Heart right ventricle (tissue), 16 donors: Measurements from ENCODE around the gene SEPTIN1. TPM values are rescaled to one million over a fixed set of nuclear protein-coding genes. Genes with fewer than 3 reads are reported as not detected.

Source experiments
- ATAC-seq, 8 donors: fragments of 200-7000 bp; cut with Tn5 transposase; one replicate each; pipeline ENCODE4 v1.9.1; 2020; ENCODE audit warnings: mild to moderate bottlenecking in 8 of 8, moderate library complexity in 8 of 8, moderate number of reproducible peaks in 1 of 8
- DNase-seq, 2 donors: peaks; one replicate each; pipeline ENCODE4 v3.0.0-alpha.2; 2020
- H3K27ac ChIP-seq, 10 donors: fragments of 200-600 bp; sonication (generic) in 2 of 10; one replicate each; pipeline versions ENCODE4 v1.5.0 to v1.8.0; 2020 to 2022; ENCODE audit warnings: mild to moderate bottlenecking in 3 of 10
- H3K27me3 ChIP-seq, 7 donors: fragments of 200-600 bp; one replicate each; pipeline ENCODE4 v1.8.0; 2021 to 2022; ENCODE audit warnings: mild to moderate bottlenecking in 2 of 7
- H3K36me3 ChIP-seq, 9 donors: fragments of 200-600 bp; sonication (generic) in 1 of 9; one replicate each; pipeline versions ENCODE4 v1.5.0 to v1.8.0; 2020 to 2022; ENCODE audit warnings: mild to moderate bottlenecking in 2 of 9
- H3K4me1 ChIP-seq, 9 donors: fragments of 200-600 bp; sonication (generic) in 1 of 9; one replicate each; pipeline versions ENCODE4 v1.5.0 to v1.8.0; 2020 to 2022; ENCODE audit warnings: mild to moderate bottlenecking in 4 of 9
- H3K4me3 ChIP-seq, 10 donors: fragments of 200-600 bp; sonication (generic) in 2 of 10; one replicate each; pipeline versions ENCODE4 v1.5.0 to v1.8.0; 2020 to 2022; ENCODE audit warnings: mild to moderate bottlenecking in 7 of 10, moderate library complexity in 2 of 10
- H3K9me3 ChIP-seq, 11 donors: fragments of 200-600 bp in 10 of 11; sonication (generic) in 2 of 11; one replicate each; pipeline versions ENCODE4 v1.5.0 to v1.8.0; 2013 to 2022; ENCODE audit warnings: mild to moderate bottlenecking in 2 of 11, control low read depth in 1 of 11, moderate library complexity in 1 of 11
- WGBS, 2 donors: extraction: QIAGEN DNeasy Blood & Tissue Kit; methylation state at CpG; one replicate each; pipeline ENCODE4 v1.1.7; 2013; ENCODE audit warnings: inconsistent platforms in 1 of 2; 5-methylcytosine and 5-hydroxymethylcytosine counted together
- intact Hi-C, 10 donors: fragments of 100-400 bp; cut with DNase I; formaldehyde crosslinking; loops; one replicate each; pipeline versions ENCODE4 v1.11.1 to v1.14.2; 2022
- polyA plus RNA-seq, 2 donors: library from polyadenylated mRNA; stranded (reverse); fragments of 200-250 nt; gene quantifications; one replicate each; pipeline ENCODE4 v1.2.3, GENCODE V29; 2013
- total RNA-seq, 10 donors: library from RNA; stranded (reverse); fragmentation: NEBNext Ultra II Directional in 3 of 10; extraction: Animal tissue kit (Norgen Biotek cat#: 25700) in 3 of 10; gene quantifications; one replicate each; pipeline versions ENCODE4 v1.2.1 to v1.2.4, GENCODE V29; 2021 to 2023
- TF ChIP-seq, protein P1 (sequence below), 9 donors: fragments of 200-600 bp; sonication (generic) in 2 of 9; IDR thresholded peaks; one replicate each; pipeline versions ENCODE4 v1.5.0 to v1.8.0; 2021 to 2022; ENCODE audit warnings: antibody characterized with exemption in 9 of 9, mild to moderate bottlenecking in 5 of 9, moderate library complexity in 1 of 9
- donor health status: Arrhythmogenic right ventricular cardiomyopathy.
- donor health status: ischemic (EF 13 %, LVEDD 7.1; RV severe dilation, severe dysfunction).
- donor health status: healthy with polysubstance abuse.
- donor health status: DM: no; HTN: yes; CAD: no.
- donor health status: DM: no; HTN: no; CAD: no.
- donor health status: ischemic (EF 25% LVEDD 6.9; RV normal size, moderate dysfunction).
- donor health status: ischemic (EF 25% LVEDD 5.7; RV mildly dilated, moderate dysfunction).
- donor health status: healthy.
- donor health status: DM: yes; HTN: yes; CAD: no.
- donor health status: Ischemic cardiomyopathy.
- donor health status: ischemic (EF 35%, LVEDD 5.7; RV mildly dilated, moderate dysfunction).
- donor health status: nonischemic (EF 11% LVEDD 7.7; RV severe dilation, severe dysfunction).
- donor health status: DM: yes; HTN: yes; CAD: no.
- donor health status: PGD.
- donor health status: ischemic (EF 29% LVEDD 5.4; RV normal size, mild dysfunction).
- donor health status: nonischemic (EF 23%, LVEDD 6.1; RV moderate dilation, normal function).

The SEPTIN1 gene
- total and polyA plus RNA-seq, 12 donors = 0.78 to 6.8 (median 1.4) TPM

DNA sequence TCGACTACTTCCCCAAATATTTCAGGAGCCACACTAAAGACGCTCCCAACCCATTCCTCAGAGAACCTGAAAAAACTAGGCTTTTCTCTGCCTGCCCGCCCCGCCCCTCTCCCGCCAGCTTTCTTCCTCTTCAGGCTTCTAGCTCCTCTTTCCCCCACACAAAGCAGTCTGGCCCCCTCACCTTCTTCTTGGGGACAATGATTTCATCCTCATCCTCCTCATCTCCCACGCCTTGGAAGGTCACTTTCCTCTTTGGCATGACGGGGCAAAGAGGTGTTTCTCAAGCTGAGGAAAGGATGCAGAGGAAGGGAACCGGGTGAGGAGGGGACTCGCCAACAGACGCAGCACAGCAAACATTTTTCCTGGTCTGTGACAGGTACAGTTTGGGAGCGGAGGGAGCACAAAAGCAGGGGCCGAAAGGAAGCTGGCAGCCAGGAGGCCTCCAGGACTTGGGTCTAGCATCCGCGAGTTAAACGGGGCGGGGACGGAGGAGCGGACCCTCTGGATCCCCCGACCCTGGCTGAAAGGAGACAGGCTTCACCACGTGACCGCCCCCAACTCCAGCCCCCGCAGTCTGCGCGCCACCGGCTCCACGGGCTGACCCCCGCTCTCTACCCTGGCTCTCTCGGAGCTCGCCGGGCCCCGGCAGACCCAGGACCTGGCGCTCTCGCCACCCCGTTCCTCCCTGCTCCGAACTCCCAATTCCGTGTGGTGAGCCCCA lies 27.8 kb downstream of the SEPTIN1 start:
- Histone ChIP-seq H3K27me3 (no peaks in the 10 kb centered on the region), H3K36me3 (peaks cover 0 to 74% (median 38%) of the 10 kb centered on the region in 9 donors), H3K27ac (peak overlapping the region; percentile 2 to 99 (median 97)), H3K9me3 (no peaks in the 10 kb centered on the region), H3K4me1 (peaks cover 26 to 51% (median 40%) of the 10 kb centered on the region in 9 donors), H3K4me3 (peak overlapping the region; percentile 47 to 99 (median 82))
- peak; percentile 10 to 37 (median 28) for ATAC-seq
- no peak for DNase-seq
- TF ChIP-seq, protein P1, sequence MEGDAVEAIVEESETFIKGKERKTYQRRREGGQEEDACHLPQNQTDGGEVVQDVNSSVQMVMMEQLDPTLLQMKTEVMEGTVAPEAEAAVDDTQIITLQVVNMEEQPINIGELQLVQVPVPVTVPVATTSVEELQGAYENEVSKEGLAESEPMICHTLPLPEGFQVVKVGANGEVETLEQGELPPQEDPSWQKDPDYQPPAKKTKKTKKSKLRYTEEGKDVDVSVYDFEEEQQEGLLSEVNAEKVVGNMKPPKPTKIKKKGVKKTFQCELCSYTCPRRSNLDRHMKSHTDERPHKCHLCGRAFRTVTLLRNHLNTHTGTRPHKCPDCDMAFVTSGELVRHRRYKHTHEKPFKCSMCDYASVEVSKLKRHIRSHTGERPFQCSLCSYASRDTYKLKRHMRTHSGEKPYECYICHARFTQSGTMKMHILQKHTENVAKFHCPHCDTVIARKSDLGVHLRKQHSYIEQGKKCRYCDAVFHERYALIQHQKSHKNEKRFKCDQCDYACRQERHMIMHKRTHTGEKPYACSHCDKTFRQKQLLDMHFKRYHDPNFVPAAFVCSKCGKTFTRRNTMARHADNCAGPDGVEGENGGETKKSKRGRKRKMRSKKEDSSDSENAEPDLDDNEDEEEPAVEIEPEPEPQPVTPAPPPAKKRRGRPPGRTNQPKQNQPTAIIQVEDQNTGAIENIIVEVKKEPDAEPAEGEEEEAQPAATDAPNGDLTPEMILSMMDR (IDR thresholded peaks at IDR 0.05) = no peak
- intact Hi-C loops = loop anchor here in 3 of 10 donors (5.0 to 10.0 kb wide), 3 partner anchors 43 to 60 kb away; partner anchors contain the start of genes ZNF48 (in 1 of the 3) and ZNF771 (in 1 of the 3)
- 2 to 3% methylated on average over 36 of the region's 36 CpGs for WGBS, 2 donors

DNA sequence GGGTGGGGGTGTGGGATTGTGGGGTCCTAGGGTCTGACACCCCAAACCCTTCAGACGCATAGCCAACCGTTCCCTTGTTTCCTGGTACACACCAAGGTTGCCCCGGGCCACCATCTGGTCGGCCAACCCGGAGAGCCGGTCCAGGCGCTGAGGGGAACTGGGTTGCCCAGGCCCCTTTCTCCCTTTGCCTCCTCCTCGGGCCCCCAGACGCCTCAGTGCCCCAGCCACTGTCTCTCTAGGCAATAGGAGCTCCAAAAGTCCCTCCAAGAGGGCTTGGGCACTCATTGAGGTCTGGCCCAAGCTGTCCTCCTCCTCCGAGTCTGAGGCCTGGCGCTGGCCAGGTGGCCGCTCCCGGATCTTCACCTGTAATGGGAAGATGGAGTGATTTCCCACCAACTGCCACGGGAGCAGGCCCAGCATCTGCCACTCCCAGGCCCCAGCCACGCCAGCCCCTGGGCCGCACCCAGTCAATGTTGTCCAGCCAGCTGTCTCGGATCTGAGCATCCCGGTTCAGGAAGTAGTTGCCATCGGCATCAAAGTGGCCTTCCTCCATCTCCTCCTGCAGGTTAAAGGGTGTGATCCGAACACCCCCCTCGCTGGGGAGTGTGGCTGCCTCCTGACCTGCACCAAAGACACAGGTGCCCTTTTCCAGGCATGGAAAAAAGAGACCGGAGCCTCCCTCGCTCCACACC lies 28.8 kb downstream of the SEPTIN1 start:
- WGBS, 2 donors = 89 to 91% methylated on average over 23 of the region's 23 CpGs
- DNase-seq (no peak), ATAC-seq (no peak)
- Histone ChIP-seq H3K27me3 (no peaks in the 10 kb centered on the region), H3K27ac (peak overlapping the region in 6 of 10 donors; percentile 19 to 99 (median 96)), H3K4me1 (peaks cover 26 to 51% (median 40%) of the 10 kb centered on the region in 9 donors), H3K36me3 (peaks cover 0 to 66% (median 36%) of the 10 kb centered on the region in 9 donors), H3K4me3 (peak overlapping the region in 5 of 10 donors; percentile 74 to 99 (median 83)), H3K9me3 (no peaks in the 10 kb centered on the region)
- intact Hi-C loops = loop anchor here in 2 of 10 donors (10.0 kb wide), 2 partner anchors 51 to 61 kb away; partner anchors contain the start of gene ZNF771 (in 1 of the 2)
- TF ChIP-seq, protein P1 (IDR thresholded peaks at IDR 0.05) = no peak

DNA sequence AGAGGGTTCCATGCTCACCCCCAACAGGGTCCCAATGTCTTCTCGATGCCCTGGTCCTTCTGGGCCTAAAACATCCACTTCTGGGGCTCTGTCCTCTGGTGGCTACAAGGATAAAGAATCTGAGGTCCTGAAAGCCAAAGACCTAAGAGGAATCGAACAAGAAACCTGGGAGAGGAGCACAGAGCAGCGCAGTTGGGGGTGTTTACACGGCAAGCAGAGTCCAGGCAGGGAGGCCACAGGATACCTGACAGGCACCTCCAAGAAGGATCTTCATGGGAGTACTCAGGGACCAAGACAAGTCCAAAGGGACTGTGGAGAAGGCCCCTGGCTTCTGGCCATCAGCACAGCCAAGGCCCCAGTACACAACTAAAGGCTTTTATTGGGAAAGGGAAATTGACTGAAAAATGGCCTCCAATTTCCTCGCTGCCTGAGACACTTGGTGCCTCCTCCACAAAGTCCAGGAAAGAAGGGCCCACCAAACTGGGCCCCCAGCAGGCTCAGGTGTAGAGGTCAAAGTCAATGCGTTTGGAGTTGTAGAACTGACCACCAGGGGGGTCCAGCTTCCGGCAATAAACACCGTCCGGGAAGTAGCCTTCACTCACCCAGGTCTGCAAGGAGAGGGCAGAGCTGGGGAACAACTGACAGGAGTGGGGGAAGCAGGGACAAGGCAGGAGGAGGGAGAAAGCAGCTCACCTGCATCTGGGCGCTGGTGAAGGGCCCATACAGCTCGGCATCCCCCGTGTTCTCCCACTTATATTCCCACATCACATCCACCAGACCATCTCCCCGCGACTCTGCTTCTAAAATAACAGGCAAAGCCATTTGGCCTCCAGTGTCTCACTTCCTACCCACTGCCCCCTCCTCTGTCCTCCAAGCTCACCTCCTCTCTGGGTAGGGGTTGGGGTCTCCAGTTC lies 29.6 kb downstream of the SEPTIN1 start:
- Histone ChIP-seq H3K36me3 (peaks cover 0 to 58% (median 28%) of the 10 kb centered on the region in 9 donors), H3K4me1 (peaks cover 26 to 51% (median 40%) of the 10 kb centered on the region in 9 donors), H3K27me3 (no peaks in the 10 kb centered on the region), H3K4me3 (no peak overlapping the region), H3K9me3 (no peaks in the 10 kb centered on the region), H3K27ac (peak overlapping the region in 9 of 10 donors; percentile 32 to 99 (median 58))
- ATAC-seq (no peak), DNase-seq (no peak)
- TF ChIP-seq, protein P1 (IDR thresholded peaks at IDR 0.05) = peak in 4 of 9 donors; percentile 9 to 23 (median 14)
- 81 to 82% methylated on average over 14 of the region's 14 CpGs for WGBS, 2 donors
- intact Hi-C loops = loop anchor here in 2 of 10 donors (10.0 kb wide), 2 partner anchors 52 to 62 kb away; partner anchors contain the start of gene ZNF771 (in 1 of the 2)
